ENCODE results near the gene RLN1.

Gene RLN1

DNA sequence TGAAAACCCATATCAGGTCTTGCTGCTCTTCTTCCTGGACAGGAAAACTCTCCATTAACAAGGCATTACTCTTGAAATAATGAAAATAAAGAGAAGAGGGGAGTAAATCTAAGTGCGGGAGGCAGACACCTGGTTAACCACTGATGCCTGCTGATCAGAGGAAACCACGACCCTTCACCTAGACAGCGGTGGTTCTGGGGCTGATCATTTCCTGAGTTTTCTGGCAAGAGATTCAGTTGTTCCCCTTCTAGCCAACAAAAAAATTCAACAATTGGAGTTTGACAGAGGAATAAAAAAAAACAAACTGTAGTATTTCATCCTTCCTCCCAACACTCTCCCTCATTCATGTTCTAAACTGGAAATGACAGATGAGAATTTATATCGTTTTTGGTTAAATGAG lies 38.1 kb downstream of the RLN1 start:
- Histone ChIP-seq H3K4me1 (no peaks in the 10 kb centered on the region), H3K36me3 (ENCODE audit: control insufficient read depth, insufficient read depth, low read length) (no peaks in the 10 kb centered on the region), H3K27me3 (ENCODE audit: control insufficient read depth, insufficient read depth, low read length) (no peaks in the 10 kb centered on the region), H3K9me3 (ENCODE audit: control insufficient read depth, low read length) (no peaks in the 10 kb centered on the region), H2AFZ (no peak overlapping the region), H3K9ac (no peak overlapping the region), H3K4me2 (ENCODE audit: low read length) (no peak overlapping the region), H3K4me3 (ENCODE audit: low read depth, low read length) (no peak overlapping the region), H3K27ac (no peak overlapping the region), H3K79me2 (no peaks in the 10 kb centered on the region)
- TF ChIP-seq, protein P1, sequence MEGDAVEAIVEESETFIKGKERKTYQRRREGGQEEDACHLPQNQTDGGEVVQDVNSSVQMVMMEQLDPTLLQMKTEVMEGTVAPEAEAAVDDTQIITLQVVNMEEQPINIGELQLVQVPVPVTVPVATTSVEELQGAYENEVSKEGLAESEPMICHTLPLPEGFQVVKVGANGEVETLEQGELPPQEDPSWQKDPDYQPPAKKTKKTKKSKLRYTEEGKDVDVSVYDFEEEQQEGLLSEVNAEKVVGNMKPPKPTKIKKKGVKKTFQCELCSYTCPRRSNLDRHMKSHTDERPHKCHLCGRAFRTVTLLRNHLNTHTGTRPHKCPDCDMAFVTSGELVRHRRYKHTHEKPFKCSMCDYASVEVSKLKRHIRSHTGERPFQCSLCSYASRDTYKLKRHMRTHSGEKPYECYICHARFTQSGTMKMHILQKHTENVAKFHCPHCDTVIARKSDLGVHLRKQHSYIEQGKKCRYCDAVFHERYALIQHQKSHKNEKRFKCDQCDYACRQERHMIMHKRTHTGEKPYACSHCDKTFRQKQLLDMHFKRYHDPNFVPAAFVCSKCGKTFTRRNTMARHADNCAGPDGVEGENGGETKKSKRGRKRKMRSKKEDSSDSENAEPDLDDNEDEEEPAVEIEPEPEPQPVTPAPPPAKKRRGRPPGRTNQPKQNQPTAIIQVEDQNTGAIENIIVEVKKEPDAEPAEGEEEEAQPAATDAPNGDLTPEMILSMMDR (IDR thresholded peaks at IDR 0.05), result no peak

DNA sequence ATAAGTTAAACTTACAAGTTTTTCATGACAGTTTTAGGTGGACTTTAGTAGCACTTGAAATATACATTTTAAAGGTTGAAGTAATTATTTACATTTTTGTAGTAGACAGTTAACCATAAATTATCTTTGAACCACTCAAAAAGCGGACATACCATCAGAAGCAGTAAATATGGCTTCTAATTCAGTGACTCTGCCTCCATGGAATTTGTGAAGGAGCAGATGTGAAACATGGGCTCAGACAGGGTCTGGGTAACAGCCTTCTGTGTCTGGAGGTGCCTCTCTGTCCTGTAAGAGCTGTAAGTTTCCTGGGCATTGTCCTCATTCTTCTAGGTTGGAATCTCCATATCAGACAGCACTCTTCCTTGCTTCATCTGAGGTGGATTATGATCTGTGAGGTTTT lies 47.5 kb downstream of the RLN1 start:
- Histone ChIP-seq H2AFZ (no peak overlapping the region), H3K4me1 (no peaks in the 10 kb centered on the region), H3K9me3 (ENCODE audit: control insufficient read depth, low read length) (no peaks in the 10 kb centered on the region), H3K27ac (no peak overlapping the region), H3K4me2 (ENCODE audit: low read length) (no peak overlapping the region), H3K27me3 (ENCODE audit: control insufficient read depth, insufficient read depth, low read length) (no peaks in the 10 kb centered on the region), H3K79me2 (no peaks in the 10 kb centered on the region), H3K36me3 (ENCODE audit: control insufficient read depth, insufficient read depth, low read length) (no peaks in the 10 kb centered on the region), H3K4me3 (ENCODE audit: low read depth, low read length) (no peak overlapping the region), H3K9ac (no peak overlapping the region)
- TF ChIP-seq, protein P1 (IDR thresholded peaks at IDR 0.05), result no peak

DNA sequence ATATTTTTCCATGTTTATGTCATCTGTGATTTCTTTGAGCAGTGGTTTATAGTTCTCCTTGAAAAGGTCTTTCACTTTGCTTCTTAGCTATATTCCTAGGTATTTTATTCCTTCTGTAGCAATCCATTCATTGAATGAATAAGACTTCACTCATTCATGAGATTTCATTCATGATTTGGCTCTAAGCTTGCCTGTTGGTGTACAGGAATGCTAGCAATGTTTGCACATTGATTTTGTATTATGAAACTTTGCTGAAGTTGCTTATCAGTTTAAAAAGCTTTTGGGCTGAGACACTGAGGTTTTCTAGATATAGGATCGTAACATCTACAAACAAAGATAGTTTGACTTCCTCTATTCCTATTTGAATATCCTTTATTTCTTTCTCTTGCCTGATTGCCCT lies 51.1 kb downstream of the RLN1 start:
- no peaks in the 10 kb centered on the region for H3K79me2 ChIP-seq
- H3K9ac ChIP-seq, result no peak overlapping the region
- no peak overlapping the region for H2AFZ ChIP-seq
- TF ChIP-seq, protein P1 (IDR thresholded peaks at IDR 0.05), result no peak
- H3K4me2 ChIP-seq (ENCODE audit: low read length), result no peak overlapping the region
- no peaks in the 10 kb centered on the region for H3K4me1 ChIP-seq
- no peaks in the 10 kb centered on the region for H3K9me3 ChIP-seq (ENCODE audit: control insufficient read depth, low read length)
- no peak overlapping the region for H3K4me3 ChIP-seq (ENCODE audit: low read depth, low read length)
- H3K27me3 ChIP-seq (ENCODE audit: control insufficient read depth, insufficient read depth, low read length), result no peaks in the 10 kb centered on the region
- H3K36me3 ChIP-seq (ENCODE audit: control insufficient read depth, insufficient read depth, low read length), result no peaks in the 10 kb centered on the region
- H3K27ac ChIP-seq, result no peak overlapping the region

DNA sequence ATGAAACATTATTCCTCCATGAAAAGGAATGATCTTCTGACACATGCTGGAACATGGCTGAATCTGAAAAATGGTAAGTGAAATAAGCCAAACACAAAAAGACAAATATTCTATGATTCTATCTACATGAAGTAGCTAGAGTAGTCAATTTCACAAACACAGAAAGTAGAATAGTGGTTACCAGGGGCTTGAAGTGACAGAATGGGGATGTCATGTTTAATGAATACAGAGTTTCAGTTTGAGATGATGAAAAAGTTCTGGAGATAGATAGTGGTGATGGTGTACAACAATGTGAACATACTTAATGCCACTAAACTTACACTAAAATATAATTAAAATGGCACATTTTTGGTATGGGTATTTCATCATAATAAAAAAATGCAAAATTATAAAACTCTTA lies 53.4 kb downstream of the RLN1 start:
- TF ChIP-seq, protein P1 (IDR thresholded peaks at IDR 0.05), result no peak
- H3K27ac ChIP-seq, result no peak overlapping the region
- H3K79me2 ChIP-seq, result no peaks in the 10 kb centered on the region
- H3K9ac ChIP-seq, result no peak overlapping the region
- H3K9me3 ChIP-seq (ENCODE audit: control insufficient read depth, low read length), result no peaks in the 10 kb centered on the region
- no peak overlapping the region for H3K4me3 ChIP-seq (ENCODE audit: low read depth, low read length)
- no peaks in the 10 kb centered on the region for H3K36me3 ChIP-seq (ENCODE audit: control insufficient read depth, insufficient read depth, low read length)
- no peaks in the 10 kb centered on the region for H3K4me1 ChIP-seq
- no peaks in the 10 kb centered on the region for H3K27me3 ChIP-seq (ENCODE audit: control insufficient read depth, insufficient read depth, low read length)
- no peak overlapping the region for H2AFZ ChIP-seq
- no peak overlapping the region for H3K4me2 ChIP-seq (ENCODE audit: low read length)

Measured in parathyroid adenoma (tissue), 2 donors.